ENCODE results near the gene CYP46A1. TPM values are rescaled to one million over a fixed set of nuclear protein-coding genes. Genes with fewer than 3 reads are reported as not detected.

Gene CYP46A1
- total and polyA plus RNA-seq, 3 donors from 2014 or later, result 2.5 to 4.6 (median 4.2) TPM

DNA sequence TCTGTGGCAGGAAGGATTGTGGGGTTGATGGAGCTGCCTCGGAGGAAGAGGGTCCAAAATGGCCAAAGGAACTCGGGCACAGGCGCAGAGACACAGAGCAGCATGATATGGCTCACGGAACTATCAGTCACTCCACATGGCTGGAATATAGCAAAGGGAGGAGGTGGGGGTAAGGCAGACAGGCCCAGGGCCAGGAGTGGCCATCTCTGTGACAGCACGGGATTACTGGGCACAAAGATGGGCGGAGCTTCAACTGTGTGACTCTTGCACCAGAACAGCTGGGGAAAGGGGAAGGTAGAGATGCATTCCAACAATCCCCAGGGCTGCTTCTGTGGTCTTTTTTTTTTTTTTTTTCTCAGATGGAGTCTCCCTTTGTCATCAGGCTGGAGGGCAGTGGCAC, 84.3 kb downstream of the CYP46A1 start:
- intact Hi-C loops (cut with DNase I; ENCODE audit: low total_unique reads), result no loop called here
- H3K4me1 ChIP-seq, result no peaks in the 10 kb centered on the region
- TF ChIP-seq CTCF (IDR thresholded peaks at IDR 0.05), result no peak
- no peak for TF ChIP-seq POLR2A (IDR thresholded peaks at IDR 0.05)
- WGBS, 2 donors, result 91 to 95% methylated on average over 6 of the region's 6 CpGs
- H3K9me3 ChIP-seq, result no peaks in the 10 kb centered on the region
- no peaks in the 10 kb centered on the region for H3K27me3 ChIP-seq
- H3K27ac ChIP-seq, result no peak overlapping the region
- H3K36me3 ChIP-seq (ENCODE audit: low read depth, missing control alignments), result no peaks in the 10 kb centered on the region
- DNase-seq, result no peak
- H3K4me3 ChIP-seq, result no peak overlapping the region

DNA sequence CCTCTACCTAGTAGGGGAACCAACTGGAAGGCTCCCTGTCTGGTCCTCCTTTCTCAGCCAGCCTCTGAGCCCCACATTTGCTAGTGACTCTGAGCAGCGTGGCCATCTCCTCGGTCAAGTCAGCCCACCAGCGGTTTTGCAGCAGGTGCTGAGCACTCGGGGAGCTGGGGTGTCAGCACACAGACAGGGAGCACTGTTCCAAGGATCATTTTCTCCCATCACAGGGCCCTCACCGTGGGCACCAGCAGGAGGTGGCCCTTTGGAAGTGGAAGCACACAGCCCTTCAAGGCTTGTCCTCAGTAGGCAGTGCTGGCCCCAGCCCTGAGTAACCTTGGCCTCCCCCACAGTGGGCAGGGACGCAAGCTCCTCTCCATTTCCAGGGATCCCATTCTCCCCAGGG, 85.0 kb downstream of the CYP46A1 start:
- intact Hi-C loops (cut with DNase I; ENCODE audit: low total_unique reads), result no loop called here
- H3K4me3 ChIP-seq, result no peak overlapping the region
- no peaks in the 10 kb centered on the region for H3K4me1 ChIP-seq
- WGBS, 2 donors, result 92 to 95% methylated on average over 5 to 6 of the region's 6 CpGs
- no peak overlapping the region for H3K27ac ChIP-seq
- no peak for DNase-seq
- H3K27me3 ChIP-seq, result no peaks in the 10 kb centered on the region
- H3K36me3 ChIP-seq (ENCODE audit: low read depth, missing control alignments), result no peaks in the 10 kb centered on the region
- H3K9me3 ChIP-seq, result no peaks in the 10 kb centered on the region
- TF ChIP-seq CTCF (IDR thresholded peaks at IDR 0.05) (no peak), POLR2A (IDR thresholded peaks at IDR 0.05) (no peak)

GRCh38 chr14:99769799-99770198, 85.7 kb downstream of the CYP46A1 start:
- H3K27ac ChIP-seq, result no peak overlapping the region
- H3K9me3 ChIP-seq, result no peaks in the 10 kb centered on the region
- no peak overlapping the region for H3K4me3 ChIP-seq
- DNase-seq, result no peak
- intact Hi-C loops (cut with DNase I; ENCODE audit: low total_unique reads), result no loop called here
- no peaks in the 10 kb centered on the region for H3K36me3 ChIP-seq (ENCODE audit: low read depth, missing control alignments)
- WGBS, 2 donors, result 86 to 91% methylated on average over 3 of the region's 3 CpGs
- TF ChIP-seq CTCF (IDR thresholded peaks at IDR 0.05) (no peak), POLR2A (IDR thresholded peaks at IDR 0.05) (no peak)
- no peaks in the 10 kb centered on the region for H3K4me1 ChIP-seq
- no peaks in the 10 kb centered on the region for H3K27me3 ChIP-seq

- Histone ChIP-seq H3K36me3 (ENCODE audit: low read depth, missing control alignments) (no peaks in the 10 kb centered on the region), H3K9me3 (no peaks in the 10 kb centered on the region), H3K4me3 (no peak overlapping the region), H3K27me3 (no peaks in the 10 kb centered on the region), H3K27ac (no peak overlapping the region), H3K4me1 (no peaks in the 10 kb centered on the region)
- TF ChIP-seq CTCF (IDR thresholded peaks at IDR 0.05) (no peak), POLR2A (IDR thresholded peaks at IDR 0.05) (no peak)
- no peak for DNase-seq
- 88% methylated on average over 8 of the region's 8 CpGs for WGBS, 2 donors
- intact Hi-C loops (cut with DNase I; ENCODE audit: low total_unique reads), result no loop called here
Measured at GRCh38 chr14:99772371-99773283, 88.5 kb downstream of the CYP46A1 start.
